GM23248 (cell line): ENCODE data around the gene LYSMD1. TPM values are rescaled to one million over a fixed set of nuclear protein-coding genes. Genes with fewer than 3 reads are reported as not detected.

Experiments
- DNase-seq: peaks from one replicate; pipeline ENCODE4 v3.0.0-alpha.2; 2015
- H2AFZ ChIP-seq: fragments of 200-600 bp; sonication (generic); 2 replicates; pipeline ENCODE4 v1.6.1; 2016; ENCODE audit warnings: antibody characterized with exemption
- H3F3A ChIP-seq: fragments of 200-600 bp; sonication (generic); 2 replicates; pipeline ENCODE4 v1.6.1; 2016; ENCODE audit warnings: mild to moderate bottlenecking, antibody characterized with exemption, mixed run types; ENCODE audit not compliant: insufficient read depth
- H3K27ac ChIP-seq: fragments of 200-600 bp; sonication (generic); 2 replicates; pipeline ENCODE4 v1.5.1; 2016; ENCODE audit warnings: mild to moderate bottlenecking
- H3K27me3 ChIP-seq: fragments of 200-600 bp; sonication (generic); replicated peaks from 2 replicates; pipeline ENCODE4 v1.6.1; 2016; ENCODE audit warnings: mild to moderate bottlenecking; ENCODE audit not compliant: insufficient read depth
- H3K36me3 ChIP-seq: fragments of 200-600 bp; sonication (generic); 2 replicates; pipeline ENCODE4 v1.6.1; 2016; ENCODE audit warnings: low read depth, mild to moderate bottlenecking
- H3K4me1 ChIP-seq: fragments of 200-600 bp; sonication (generic); 2 replicates; pipeline ENCODE4 v1.6.1; 2016; ENCODE audit warnings: mild to moderate bottlenecking; ENCODE audit not compliant: insufficient read depth
- H3K4me2 ChIP-seq: fragments of 200-600 bp; sonication (generic); one replicate; pipeline ENCODE4 v1.6.1; 2016; ENCODE audit warnings: mild to moderate bottlenecking; ENCODE audit not compliant: unreplicated experiment
- H3K4me3 ChIP-seq: fragments of 200-600 bp; sonication (generic); 2 replicates; pipeline ENCODE4 v1.5.1; 2016; ENCODE audit warnings: mild to moderate bottlenecking
- H3K79me2 ChIP-seq: fragments of 200-600 bp; sonication (generic); 2 replicates; pipeline ENCODE4 v1.6.1; 2016; ENCODE audit warnings: mild to moderate bottlenecking; ENCODE audit not compliant: insufficient read depth
- H3K9ac ChIP-seq: fragments of 200-600 bp; sonication (generic); 2 replicates; pipeline ENCODE4 v1.6.1; 2016; ENCODE audit warnings: mild to moderate bottlenecking
- H3K9me2 ChIP-seq: fragments of 200-600 bp; sonication (generic); 2 replicates; pipeline ENCODE4 v1.6.1; 2016; ENCODE audit warnings: mixed run types, mild to moderate bottlenecking, moderate library complexity; ENCODE audit not compliant: insufficient read depth
- H3K9me3 ChIP-seq: fragments of 200-600 bp; sonication (generic); one replicate; pipeline ENCODE4 v1.6.1; 2017; ENCODE audit warnings: low read depth
- H4K20me1 ChIP-seq: fragments of 200-600 bp; sonication (generic); 2 replicates; pipeline ENCODE4 v1.6.0; 2016; ENCODE audit not compliant: insufficient read depth
- EZH2 ChIP-seq: fragments of 200-600 bp; sonication (generic); IDR thresholded peaks from 2 replicates; pipeline ENCODE4 v1.6.1; 2018; ENCODE audit warnings: antibody characterized with exemption, mild to moderate bottlenecking; ENCODE audit not compliant: insufficient read depth, poor library complexity, severe bottlenecking
- EZH2phosphoT487 ChIP-seq: fragments of 200-600 bp; sonication (generic); IDR thresholded peaks from 2 replicates; pipeline ENCODE4 v1.6.1; 2018; ENCODE audit warnings: antibody characterized with exemption, moderate library complexity, mild to moderate bottlenecking, low read depth; ENCODE audit not compliant: insufficient read depth
- WGBS, 2 experiments: methylation state at CpG; one replicate each; pipeline ENCODE4 v1.1.6; 2015 to 2017; ENCODE audit warnings: low lambda C conversion rate in 2 of 2, low coverage in 1 of 2; ENCODE audit errors: missing lambda C conversion rate in 2 of 2; 5-methylcytosine and 5-hydroxymethylcytosine counted together
- in situ Hi-C: fragments of 300-500 bp; cut with MboI; formaldehyde crosslinking; loops from 2 replicates; pipeline ENCODE4 v1.15.0; 2020
- polyA plus RNA-seq: library from polyadenylated mRNA; unstranded; fragments of >200 nt; fragmentation: Nextera tagmentation; extraction: Ambion mirVana; gene quantifications from 2 replicates; pipeline ENCODE4 v1.2.1, GENCODE V29; 2016
- total RNA-seq: library from RNA; depleted of rRNA; stranded (reverse); fragments of >200 nt; shearing (Covaris generic); gene quantifications from 2 replicates; pipeline ENCODE4 v1.2.3, GENCODE V29; 2014; rRNA removed

The LYSMD1 gene
- total and polyA plus RNA-seq, 2 experiments from 2014 or later = 3.4 to 11.5 TPM

- in situ Hi-C loops = no loop called here
- Histone ChIP-seq H3K36me3 (no peaks in the 10 kb centered on the region; the same call in 1 of the 2 replicates), H3K79me2 (no peaks in the 10 kb centered on the region), H3K4me3 (no peak overlapping the region), H3K9me2 (no peaks in the 10 kb centered on the region), H3K4me1 (no peaks in the 10 kb centered on the region), H4K20me1 (no peaks in the 10 kb centered on the region), H3K4me2 (no peak overlapping the region), H3K27me3 (no peaks in the 10 kb centered on the region), H3F3A (peaks cover 10% of the 10 kb centered on the region; the same call in 1 of the 2 replicates), H3K27ac (no peak overlapping the region), H3K9ac (no peak overlapping the region), H3K9me3 (no peaks in the 10 kb centered on the region), H2AFZ (no peak overlapping the region)
- TF ChIP-seq EZH2phosphoT487 (no peak), EZH2 (no peak)
- 59 to 64% methylated on average over 6 of the region's 6 CpGs for WGBS, 2 experiments
- no peak for DNase-seq
Measured at GRCh38 chr1:151128800-151129199, 36.9 kb downstream of the LYSMD1 start.

GRCh38 chr1:151124763-151125403, 40.8 kb downstream of the LYSMD1 start:
- DNase-seq = no peak
- Histone ChIP-seq H3K79me2 (no peaks in the 10 kb centered on the region), H3K36me3 (no peaks in the 10 kb centered on the region; the same call in 1 of the 2 replicates), H3K9me3 (no peaks in the 10 kb centered on the region), H3K27me3 (no peaks in the 10 kb centered on the region), H3K27ac (no peak overlapping the region), H3K4me3 (no peak overlapping the region), H3K9me2 (no peaks in the 10 kb centered on the region), H3K4me1 (no peaks in the 10 kb centered on the region), H2AFZ (no peak overlapping the region), H3K9ac (no peak overlapping the region), H3F3A (0 out of 2 replicates have a peak, but pooled peaks cover 3% of the 10 kb centered on the region), H4K20me1 (no peaks in the 10 kb centered on the region), H3K4me2 (no peak overlapping the region)
- in situ Hi-C loops = no loop called here
- TF ChIP-seq EZH2phosphoT487 (no peak), EZH2 (no peak)
- 89 to 94% methylated on average over 5 of the region's 5 CpGs for WGBS, 2 experiments

- in situ Hi-C loops = no loop called here
- no peaks in the 10 kb centered on the region for H3K9me2 ChIP-seq
- 94 to 96% methylated on average over 5 of the region's 5 CpGs for WGBS, 2 experiments
- H3K27ac ChIP-seq = no peak overlapping the region
- peaks cover 9% of the 10 kb centered on the region; the same call in 1 of the 2 replicates for H3K36me3 ChIP-seq
- H4K20me1 ChIP-seq = no peaks in the 10 kb centered on the region
- no peaks in the 10 kb centered on the region for H3K27me3 ChIP-seq
- DNase-seq = no peak
- TF ChIP-seq EZH2phosphoT487 = no peak
- no peak for TF ChIP-seq EZH2
- no peak overlapping the region for H3K4me3 ChIP-seq
- no peaks in the 10 kb centered on the region for H3K4me1 ChIP-seq
- H3K9ac ChIP-seq = no peak overlapping the region
- no peaks in the 10 kb centered on the region for H3F3A ChIP-seq
- H2AFZ ChIP-seq = no peak overlapping the region
- H3K4me2 ChIP-seq = no peak overlapping the region
- no peaks in the 10 kb centered on the region for H3K9me3 ChIP-seq
- H3K79me2 ChIP-seq = no peaks in the 10 kb centered on the region
Measured at GRCh38 chr1:151113877-151114276, 51.8 kb downstream of the LYSMD1 start.

Other genes with a start within 250 kb of the LYSMD1 start
- gene SETDB1, start 239.5 kb downstream of the LYSMD1 start, total RNA-seq = 21.4 and 30.2 TPM in 2 replicates
- 9.7 and 10.2 TPM in 2 replicates for gene SETDB1, start 239.5 kb downstream of the LYSMD1 start, polyA plus RNA-seq
- gene CERS2, start 191.1 kb downstream of the LYSMD1 start, total RNA-seq = 124 and 148 TPM in 2 replicates
- 201 and 202 TPM in 2 replicates for gene CERS2, start 191.1 kb downstream of the LYSMD1 start, polyA plus RNA-seq
- not detected in 2 replicates for gene ANXA9, start 183.6 kb downstream of the LYSMD1 start, total RNA-seq
- gene ANXA9, start 183.6 kb downstream of the LYSMD1 start, polyA plus RNA-seq = 0.16 and 0.26 TPM in 2 replicates
- 7.7 and 9.1 TPM in 2 replicates for gene MINDY1, start 159.0 kb downstream of the LYSMD1 start, total RNA-seq
- 4.6 and 6.1 TPM in 2 replicates for gene MINDY1, start 159.0 kb downstream of the LYSMD1 start, polyA plus RNA-seq
- gene PRUNE1, start 157.5 kb downstream of the LYSMD1 start, total RNA-seq = 7.2 and 10.5 TPM in 2 replicates
- gene PRUNE1, start 157.5 kb downstream of the LYSMD1 start, polyA plus RNA-seq = 9.0 and 10.8 TPM in 2 replicates
- not detected in 2 replicates for gene BNIPL, start 129.3 kb downstream of the LYSMD1 start, total RNA-seq
- 0.09 TPM in 1 of 2 replicates, not detected in the other for gene BNIPL, start 129.3 kb downstream of the LYSMD1 start, polyA plus RNA-seq
- 1.0 and 2.8 TPM in 2 replicates for gene C1orf56, start 118.2 kb downstream of the LYSMD1 start, total RNA-seq
- gene C1orf56, start 118.2 kb downstream of the LYSMD1 start, polyA plus RNA-seq = 15.8 and 17.7 TPM in 2 replicates
- 52.2 and 63.2 TPM in 2 replicates for gene CDC42SE1, start 106.3 kb downstream of the LYSMD1 start, total RNA-seq
- 17.3 and 18.2 TPM in 2 replicates for gene CDC42SE1, start 106.3 kb downstream of the LYSMD1 start, polyA plus RNA-seq
- 1.9 and 3.7 TPM in 2 replicates for gene MLLT11, start 105.5 kb downstream of the LYSMD1 start, total RNA-seq
- gene MLLT11, start 105.5 kb downstream of the LYSMD1 start, polyA plus RNA-seq = 7.3 and 7.7 TPM in 2 replicates
- gene GABPB2, start 95.1 kb downstream of the LYSMD1 start, total RNA-seq = 14.7 and 14.9 TPM in 2 replicates
- 7.4 and 8.4 TPM in 2 replicates for gene GABPB2, start 95.1 kb downstream of the LYSMD1 start, polyA plus RNA-seq
- gene SEMA6C, start 19.3 kb downstream of the LYSMD1 start, total RNA-seq = 1.4 and 3.8 TPM in 2 replicates
- 0.58 and 1.1 TPM in 2 replicates for gene SEMA6C, start 19.3 kb downstream of the LYSMD1 start, polyA plus RNA-seq
- gene TNFAIP8L2, start 9.3 kb downstream of the LYSMD1 start, total RNA-seq = not detected in 2 replicates
- not detected in 2 replicates for gene TNFAIP8L2, start 9.3 kb downstream of the LYSMD1 start, polyA plus RNA-seq
- 27.7 and 35.2 TPM in 2 replicates for gene SCNM1, start 242 bp upstream of the LYSMD1 start, total RNA-seq
- gene SCNM1, start 242 bp upstream of the LYSMD1 start, polyA plus RNA-seq = 73.3 and 77.4 TPM in 2 replicates
- not detected in 2 replicates for gene TMOD4, start 10.1 kb upstream of the LYSMD1 start, total RNA-seq
- 0.24 TPM in 1 of 2 replicates, not detected in the other for gene TMOD4, start 10.1 kb upstream of the LYSMD1 start, polyA plus RNA-seq
- gene VPS72, start 24.3 kb upstream of the LYSMD1 start, total RNA-seq = 41.9 and 45.0 TPM in 2 replicates
- 45.0 and 46.5 TPM in 2 replicates for gene VPS72, start 24.3 kb upstream of the LYSMD1 start, polyA plus RNA-seq
- 53.5 and 62.8 TPM in 2 replicates for gene PIP5K1A, start 32.6 kb upstream of the LYSMD1 start, total RNA-seq
- gene PIP5K1A, start 32.6 kb upstream of the LYSMD1 start, polyA plus RNA-seq = 33.9 and 35.1 TPM in 2 replicates
- 130 and 164 TPM in 2 replicates for gene PSMD4, start 88.8 kb upstream of the LYSMD1 start, total RNA-seq
- 166 and 175 TPM in 2 replicates for gene PSMD4, start 88.8 kb upstream of the LYSMD1 start, polyA plus RNA-seq
- gene ZNF687, start 116.4 kb upstream of the LYSMD1 start, total RNA-seq = 16.9 and 21.5 TPM in 2 replicates
- gene ZNF687, start 116.4 kb upstream of the LYSMD1 start, polyA plus RNA-seq = 3.0 and 3.6 TPM in 2 replicates
- 51.7 and 65.9 TPM in 2 replicates for gene PI4KB, start 161.5 kb upstream of the LYSMD1 start, total RNA-seq
- 47.5 and 50.2 TPM in 2 replicates for gene PI4KB, start 161.5 kb upstream of the LYSMD1 start, polyA plus RNA-seq
- gene RFX5, start 181.3 kb upstream of the LYSMD1 start, total RNA-seq = 14.4 and 20.0 TPM in 2 replicates
- gene RFX5, start 181.3 kb upstream of the LYSMD1 start, polyA plus RNA-seq = 11.0 and 11.3 TPM in 2 replicates
- gene SELENBP1, start 206.8 kb upstream of the LYSMD1 start, total RNA-seq = 3.5 and 4.0 TPM in 2 replicates
- gene SELENBP1, start 206.8 kb upstream of the LYSMD1 start, polyA plus RNA-seq = 3.0 and 3.8 TPM in 2 replicates
- 214 and 262 TPM in 2 replicates for gene PSMB4, start 233.7 kb upstream of the LYSMD1 start, total RNA-seq
- 186 and 193 TPM in 2 replicates for gene PSMB4, start 233.7 kb upstream of the LYSMD1 start, polyA plus RNA-seq